A673 (cell line): ENCODE results near the gene SUPT5H. TPM values are rescaled to one million over a fixed set of nuclear protein-coding genes. Genes with fewer than 3 reads are reported as not detected.

Experiments used
- BruUV-seq: library from RNA; stranded (reverse); fragments of 400-500 nt; replicated peaks from 2 replicates; lab custom pipeline; 2021; lab: Mats Ljungman, UMichigan
- CTCF ChIA-PET: fragments of 300-600 bp; sonication (Branson Sonifier 250); formaldehyde crosslinking; loops from one replicate; lab custom pipeline; 2022; ENCODE audit warnings: antibody characterized with exemption; lab: Charles Lee
- POLR2A ChIA-PET: fragments of 300-600 bp; sonication (Branson Sonifier 250); formaldehyde crosslinking; loops from one replicate; lab custom pipeline; 2022; ENCODE audit warnings: antibody characterized with exemption; ENCODE audit not compliant: low non-redundant PET; lab: Charles Lee
- DNase-seq: peaks from one replicate; pipeline ENCODE4 v3.0.0-alpha.2; 2015; ENCODE audit warnings: low spot score
- H3K27ac ChIP-seq: fragments of 200-600 bp; sonication (generic); 2 replicates; pipeline ENCODE4 v1.5.1; 2016; ENCODE audit warnings: mixed run types, low read depth, mild to moderate bottlenecking, mixed read lengths, antibody characterized with exemption, low read length; ENCODE audit not compliant: poor library complexity, severe bottlenecking
- H3K27me3 ChIP-seq: fragments of 200-600 bp; sonication (generic); replicated peaks from 2 replicates; pipeline ENCODE4 v1.6.1; 2017; ENCODE audit warnings: mixed run types, low read depth, mild to moderate bottlenecking, mixed read lengths, antibody characterized with exemption, low read length; ENCODE audit not compliant: insufficient read depth, poor library complexity
- H3K36me3 ChIP-seq: fragments of 200-600 bp; sonication (generic); 2 replicates; pipeline ENCODE4 v1.6.1; 2016; ENCODE audit warnings: mixed run types, mild to moderate bottlenecking, mixed read lengths, antibody characterized with exemption, low read length; ENCODE audit not compliant: insufficient read depth, poor library complexity, severe bottlenecking
- H3K4me1 ChIP-seq: fragments of 200-600 bp; sonication (generic); 2 replicates; pipeline ENCODE4 v1.6.1; 2017; ENCODE audit warnings: mixed run types, mild to moderate bottlenecking, mixed read lengths, antibody characterized with exemption, low read length; ENCODE audit not compliant: insufficient read depth, poor library complexity, severe bottlenecking
- H3K4me3 ChIP-seq: fragments of 200-600 bp; sonication (generic); 2 replicates; pipeline ENCODE4 v1.5.1; 2016; ENCODE audit warnings: low read depth, mixed run types, mild to moderate bottlenecking, mixed read lengths, low read length; ENCODE audit not compliant: poor library complexity, severe bottlenecking
- H3K9me3 ChIP-seq: fragments of 200-600 bp; sonication (generic); 2 replicates; pipeline ENCODE4 v1.6.1; 2016; ENCODE audit warnings: mixed run types, low read depth, mild to moderate bottlenecking, mixed read lengths, antibody characterized with exemption, low read length; ENCODE audit not compliant: poor library complexity, severe bottlenecking
- EZH2 ChIP-seq: fragments of 200-600 bp; sonication (generic); IDR thresholded peaks from 2 replicates; pipeline ENCODE4 v1.6.1; 2017; ENCODE audit warnings: borderline replicate concordance, low read depth, mild to moderate bottlenecking, mixed read lengths, antibody characterized with exemption, low read length; ENCODE audit not compliant: poor library complexity, severe bottlenecking
- intact Hi-C: fragments of 100-400 bp; cut with micrococcal nuclease; formaldehyde crosslinking; loops from one replicate; pipeline ENCODE4 v1.10.0; 2022; ENCODE audit not compliant: unreplicated experiment
- total RNA-seq: library from RNA; stranded (reverse); gene quantifications from 2 replicates; pipeline ENCODE4 v1.2.3, GENCODE V29; 2021
- TF ChIP-seq, protein P1 (sequence below): fragments of 300-800, 200-600 bp; sonication (generic); conservative IDR thresholded peaks from 2 replicates; pipeline ENCODE4 v1.5.1; 2017; ENCODE audit warnings: low read depth, mild to moderate bottlenecking, antibody characterized with exemption, low read length, moderate library complexity, mixed read lengths

Gene SUPT5H
- total RNA-seq, 1 experiment from 2014 or later, result 169 TPM

DNA sequence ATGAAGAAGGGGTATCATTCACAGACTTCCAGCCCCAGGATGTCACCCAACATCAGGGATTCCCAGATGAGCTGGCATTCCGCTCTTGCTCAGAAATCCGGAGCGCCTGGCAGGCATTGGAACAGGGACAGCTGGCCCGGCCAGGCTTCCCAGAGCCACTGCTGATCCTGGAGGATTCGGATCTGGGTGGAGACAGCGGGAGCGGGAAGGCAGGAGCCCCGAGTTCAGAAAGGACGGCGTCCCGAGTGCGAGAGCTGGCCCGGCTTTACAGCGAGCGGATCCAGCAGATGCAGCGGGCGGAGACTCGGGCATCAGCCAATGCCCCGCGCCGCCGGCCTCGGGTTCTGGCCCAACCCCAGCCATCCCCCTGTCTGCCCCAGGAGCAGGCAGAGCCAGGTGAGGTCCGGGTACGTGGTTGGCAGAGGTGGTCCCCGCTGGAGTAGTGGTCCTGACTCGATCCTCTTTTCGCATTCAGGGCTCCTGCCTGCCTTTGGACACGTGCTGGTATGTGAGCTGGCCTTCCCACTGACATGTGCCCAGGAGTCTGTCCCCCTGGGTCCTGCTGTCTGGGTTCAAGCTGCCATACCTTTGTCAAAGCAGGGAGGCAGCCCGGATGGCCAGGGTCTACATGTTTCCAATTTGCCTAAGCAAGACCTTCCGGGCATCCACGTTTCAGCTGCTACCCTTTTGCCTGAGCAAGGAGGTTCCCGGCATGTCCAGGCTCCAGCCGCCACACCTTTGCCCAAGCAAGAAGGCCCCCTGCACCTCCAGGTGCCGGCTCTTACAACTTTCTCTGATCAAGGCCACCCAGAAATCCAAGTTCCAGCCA lies 21.9 kb upstream of the SUPT5H start:
- Histone ChIP-seq H3K27me3 (no peaks in the 10 kb centered on the region), H3K4me1 (peaks cover 5% of the 10 kb centered on the region), H3K9me3 (no peaks in the 10 kb centered on the region), H3K36me3 (peaks cover 33% of the 10 kb centered on the region), H3K4me3 (no peak overlapping the region), H3K27ac (no peak overlapping the region)
- ChIA-PET POLR2A (no interaction called here), CTCF (no interaction called here)
- no peak for DNase-seq
- intact Hi-C loops, result no loop called here
- TF ChIP-seq, protein P1, sequence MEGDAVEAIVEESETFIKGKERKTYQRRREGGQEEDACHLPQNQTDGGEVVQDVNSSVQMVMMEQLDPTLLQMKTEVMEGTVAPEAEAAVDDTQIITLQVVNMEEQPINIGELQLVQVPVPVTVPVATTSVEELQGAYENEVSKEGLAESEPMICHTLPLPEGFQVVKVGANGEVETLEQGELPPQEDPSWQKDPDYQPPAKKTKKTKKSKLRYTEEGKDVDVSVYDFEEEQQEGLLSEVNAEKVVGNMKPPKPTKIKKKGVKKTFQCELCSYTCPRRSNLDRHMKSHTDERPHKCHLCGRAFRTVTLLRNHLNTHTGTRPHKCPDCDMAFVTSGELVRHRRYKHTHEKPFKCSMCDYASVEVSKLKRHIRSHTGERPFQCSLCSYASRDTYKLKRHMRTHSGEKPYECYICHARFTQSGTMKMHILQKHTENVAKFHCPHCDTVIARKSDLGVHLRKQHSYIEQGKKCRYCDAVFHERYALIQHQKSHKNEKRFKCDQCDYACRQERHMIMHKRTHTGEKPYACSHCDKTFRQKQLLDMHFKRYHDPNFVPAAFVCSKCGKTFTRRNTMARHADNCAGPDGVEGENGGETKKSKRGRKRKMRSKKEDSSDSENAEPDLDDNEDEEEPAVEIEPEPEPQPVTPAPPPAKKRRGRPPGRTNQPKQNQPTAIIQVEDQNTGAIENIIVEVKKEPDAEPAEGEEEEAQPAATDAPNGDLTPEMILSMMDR, result no peak
- no peak for TF ChIP-seq EZH2
- BruUV-seq, result no TSS peak

DNA sequence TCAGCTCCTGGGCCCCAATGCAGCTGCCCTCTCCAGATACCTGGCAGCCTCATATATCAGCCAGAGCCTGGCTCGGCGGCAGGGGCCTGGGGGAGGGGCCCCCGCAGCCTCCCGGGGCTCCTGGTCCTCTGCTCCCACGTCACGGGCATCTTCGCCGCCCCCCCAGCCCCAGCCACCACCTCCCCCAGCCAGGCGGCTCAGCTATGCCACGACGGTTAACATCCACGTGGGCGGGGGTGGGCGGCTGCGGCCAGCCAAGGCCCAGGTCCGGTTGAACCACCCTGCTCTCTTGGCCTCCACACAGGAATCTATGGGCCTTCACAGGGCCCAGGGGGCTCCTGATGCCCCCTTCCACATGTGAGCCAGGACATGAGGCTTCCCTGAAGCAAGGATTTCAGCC lies 20.4 kb upstream of the SUPT5H start:
- ChIA-PET POLR2A (no interaction called here), CTCF (interaction anchor here (0.6 kb wide), 1 partner anchor 57 kb away, joined by 3 read pairs; no protein-coding TSS in a partner anchor)
- Histone ChIP-seq H3K36me3 (peaks cover 24% of the 10 kb centered on the region), H3K9me3 (no peaks in the 10 kb centered on the region), H3K27ac (no peak overlapping the region), H3K27me3 (no peaks in the 10 kb centered on the region), H3K4me3 (no peak overlapping the region), H3K4me1 (peaks cover 6% of the 10 kb centered on the region)
- TF ChIP-seq, protein P1, result no peak
- no peak for TF ChIP-seq EZH2
- no TSS peak for BruUV-seq
- intact Hi-C loops, result no loop called here
- no peak for DNase-seq

DNA sequence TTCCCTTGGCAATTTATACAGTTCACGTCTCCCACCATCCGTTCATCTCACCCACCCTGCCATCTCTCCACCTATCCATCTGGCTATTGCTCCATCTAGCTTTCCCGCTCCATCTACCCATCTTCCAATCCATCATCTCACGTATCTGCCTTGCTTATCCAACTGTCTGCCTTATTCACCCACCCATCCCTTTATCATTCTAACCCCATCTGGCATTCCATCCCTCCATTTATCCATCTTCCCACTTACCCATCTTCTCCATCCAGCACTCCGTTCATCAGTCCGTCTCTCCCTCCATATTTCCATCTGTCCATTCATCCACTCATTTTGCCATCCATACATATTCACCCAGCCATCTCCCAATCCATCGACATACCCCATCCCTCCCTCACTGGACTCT lies 19.6 kb upstream of the SUPT5H start:
- no peak overlapping the region for H3K27ac ChIP-seq
- no peaks in the 10 kb centered on the region for H3K27me3 ChIP-seq
- BruUV-seq, result no TSS peak
- POLR2A ChIA-PET, result interaction anchor here (2.2 kb wide), 1 partner anchor 10 kb away, joined by 9 read pairs; the partner anchor contains the start of gene RPS16
- TF ChIP-seq EZH2, result no peak
- TF ChIP-seq, protein P1, result no peak
- H3K36me3 ChIP-seq, result peaks cover 16% of the 10 kb centered on the region
- CTCF ChIA-PET, result no interaction called here
- no peak for DNase-seq
- intact Hi-C loops, result no loop called here
- no peaks in the 10 kb centered on the region for H3K9me3 ChIP-seq
- no peak overlapping the region for H3K4me3 ChIP-seq
- H3K4me1 ChIP-seq, result peaks cover 6% of the 10 kb centered on the region
